Subcutaneous adipose tissue (tissue), 4 donors: ENCODE measurements around the gene KRT35. TPM values are rescaled to one million over a fixed set of nuclear protein-coding genes. Genes with fewer than 3 reads are reported as not detected.

Source experiments
- CTCF ChIP-seq: fragments of 450-650 bp; IDR thresholded peaks from one replicate; pipeline ENCODE4 v1.5.1; 2016; ENCODE audit warnings: low read depth, mild to moderate bottlenecking, control low read depth, antibody characterized with exemption, moderate library complexity
- total RNA-seq, 4 donors: library from RNA; depleted of rRNA; stranded (reverse); fragments of >200 nt; gene quantifications; one replicate each; pipeline ENCODE4 v1.1.0, GENCODE V29; 2016

KRT35 gene
- total RNA-seq, 4 donors from 2014 or later: not detected

GRCh38 chr17:41503202-41503601 lies 22.3 kb upstream of the KRT35 start:
- no peak for TF ChIP-seq CTCF

GRCh38 chr17:41500131-41500911 lies 19.4 kb upstream of the KRT35 start:
- no peak for TF ChIP-seq CTCF

- no peak for TF ChIP-seq CTCF
These were observed 18.8 kb upstream of the KRT35 start for GRCh38 chr17:41499714-41500113.

- TF ChIP-seq CTCF: no peak
These were observed 17.3 kb upstream of the KRT35 start for GRCh38 chr17:41498276-41498675.

GRCh38 chr17:41496803-41497484 lies 16.0 kb upstream of the KRT35 start:
- TF ChIP-seq CTCF: no peak

- no peak for TF ChIP-seq CTCF
These were observed 13.6 kb upstream of the KRT35 start for GRCh38 chr17:41494524-41494923.

- no peak for TF ChIP-seq CTCF
These were observed 11.8 kb upstream of the KRT35 start for GRCh38 chr17:41492771-41493170.
